ENCODE data around the gene CD53. TPM values are rescaled to one million over a fixed set of nuclear protein-coding genes. Genes with fewer than 3 reads are reported as not detected.

The CD53 gene, protein sequence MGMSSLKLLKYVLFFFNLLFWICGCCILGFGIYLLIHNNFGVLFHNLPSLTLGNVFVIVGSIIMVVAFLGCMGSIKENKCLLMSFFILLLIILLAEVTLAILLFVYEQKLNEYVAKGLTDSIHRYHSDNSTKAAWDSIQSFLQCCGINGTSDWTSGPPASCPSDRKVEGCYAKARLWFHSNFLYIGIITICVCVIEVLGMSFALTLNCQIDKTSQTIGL
- total RNA-seq: not detected in 2 replicates

GRCh38 chr1:110872745-110873720 lies at the start of gene CD53:
Gene CD53, plus strand, starts transcription at chr1:110873148. Its CDS starts 18,261 bp downstream, at chr1:110891409.

Other genes starting within 250 kb of the CD53 start
- under 0.01 TPM in 1 of 2 replicates, not detected in the other for gene KCNA3, start 198.2 kb upstream of the CD53 start, total RNA-seq
- 14.4 and 20.0 TPM in 2 replicates for gene LRIF1, start 90.8 kb downstream of the CD53 start, total RNA-seq